Measurements from ENCODE around the gene GPR173. TPM values are rescaled to one million over a fixed set of nuclear protein-coding genes. Genes with fewer than 3 reads are reported as not detected.

GPR173 gene
- total RNA-seq = 2.4 and 8.4 TPM in 2 replicates

GRCh38 chrX:53048169-53049126, at the start of gene GPR173:
Gene GPR173 (plus strand): TSS chrX:53048789. CDS start chrX:53076622, 27,833 bp downstream.

GRCh38 chrX:53081925-53082772, 33.6 kb downstream of the GPR173 start, which contains the start of gene TSPYL2:
Gene TSPYL2 (plus strand): TSS chrX:53082367. CDS start chrX:53082499, 132 bp downstream.

GRCh38 chrX:53093748-53094581, 45.4 kb downstream of the GPR173 start, which contains the start of gene KANTR:
Gene KANTR (plus strand): TSS chrX:53094142. CDS start chrX:53124273, 30,131 bp downstream.

Other genes with a start within 250 kb of the GPR173 start
- not detected in 2 replicates for gene XAGE5, start 237.5 kb upstream of the GPR173 start, total RNA-seq
- gene XAGE3, start 180.7 kb upstream of the GPR173 start, total RNA-seq = not detected in 2 replicates
- 21.1 and 28.4 TPM in 2 replicates for gene FAM156B, start 151.5 kb upstream of the GPR173 start, total RNA-seq
- gene FAM156A, start 90.3 kb upstream of the GPR173 start, total RNA-seq = 20.8 and 27.3 TPM in 2 replicates
- gene TSPYL2, start 33.6 kb downstream of the GPR173 start, total RNA-seq = 26.1 and 30.6 TPM in 2 replicates
- 10.1 TPM in 2 replicates for gene KANTR, start 45.4 kb downstream of the GPR173 start, total RNA-seq
- gene KDM5C, start 176.4 kb downstream of the GPR173 start, total RNA-seq = 142 and 160 TPM in 2 replicates
- 4.9 and 6.2 TPM in 2 replicates for gene IQSEC2, start 232.8 kb downstream of the GPR173 start, total RNA-seq